ENCODE results near the gene SLC25A28. TPM values are rescaled to one million over a fixed set of nuclear protein-coding genes. Genes with fewer than 3 reads are reported as not detected.
"Not testable (repeated sequence)": the region's sequence is repeated elsewhere in the genome, so short reads cannot be mapped to it uniquely, and the experiment has no call there.

Gene SLC25A28
- total RNA-seq, 1 donor from 2014 or later = 11.1 TPM

DNA sequence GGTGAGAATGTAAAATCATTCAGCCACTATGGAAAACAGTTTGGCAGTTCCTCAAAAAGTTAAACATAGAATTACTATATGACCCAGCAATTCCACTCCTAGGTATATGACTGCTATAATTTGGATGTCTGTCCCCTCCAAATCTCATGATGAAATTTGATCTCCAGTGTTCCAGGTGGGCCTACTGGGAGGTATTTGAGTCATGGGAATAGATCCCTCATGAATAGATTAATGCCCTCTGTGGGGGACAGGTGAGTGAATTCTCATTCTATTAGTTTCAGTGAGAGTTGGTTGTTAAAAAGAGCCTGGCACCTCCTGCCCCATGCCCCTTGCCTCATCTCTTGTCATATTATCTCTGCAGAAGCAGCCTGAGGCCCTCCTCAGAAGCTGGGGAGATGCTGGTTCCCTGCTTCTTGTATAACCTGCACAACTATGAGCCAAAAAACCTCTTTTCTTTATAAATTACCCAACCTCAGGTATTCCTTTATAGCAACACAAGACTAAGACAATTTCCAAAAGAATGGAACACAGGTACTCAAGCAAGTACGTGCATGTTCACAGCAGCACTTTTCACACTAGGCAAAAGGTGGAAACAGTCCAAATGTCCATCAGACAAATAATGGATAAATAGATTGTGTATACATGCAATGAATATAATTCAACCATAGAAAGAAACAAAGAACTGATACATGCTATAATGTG lies 8.8 kb upstream of the SLC25A28 start:
- no peak for DNase-seq (ENCODE audit: low read depth in 2 of 2)

DNA sequence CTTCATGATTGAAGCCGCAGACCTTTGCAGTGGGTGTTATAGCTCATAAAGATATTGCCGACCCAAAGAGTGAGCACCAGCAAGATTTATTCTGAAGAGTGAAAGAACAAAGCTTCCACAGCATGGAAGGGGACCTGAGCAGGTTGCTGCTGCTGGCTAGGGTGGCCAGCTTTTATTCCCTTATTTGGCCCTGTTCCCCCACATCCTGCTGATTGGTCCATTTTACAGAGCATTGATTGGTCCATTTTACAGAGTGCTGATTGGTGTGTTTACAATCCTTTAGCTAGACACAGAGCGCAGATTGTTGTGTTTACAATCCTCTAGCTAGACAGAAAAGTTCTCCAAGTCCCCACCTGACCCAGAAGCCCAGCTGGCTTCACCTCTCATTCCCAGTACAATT lies 4.9 kb upstream of the SLC25A28 start:
- not testable (repeated sequence) for DNase-seq (ENCODE audit: low read depth in 2 of 2)

DNA sequence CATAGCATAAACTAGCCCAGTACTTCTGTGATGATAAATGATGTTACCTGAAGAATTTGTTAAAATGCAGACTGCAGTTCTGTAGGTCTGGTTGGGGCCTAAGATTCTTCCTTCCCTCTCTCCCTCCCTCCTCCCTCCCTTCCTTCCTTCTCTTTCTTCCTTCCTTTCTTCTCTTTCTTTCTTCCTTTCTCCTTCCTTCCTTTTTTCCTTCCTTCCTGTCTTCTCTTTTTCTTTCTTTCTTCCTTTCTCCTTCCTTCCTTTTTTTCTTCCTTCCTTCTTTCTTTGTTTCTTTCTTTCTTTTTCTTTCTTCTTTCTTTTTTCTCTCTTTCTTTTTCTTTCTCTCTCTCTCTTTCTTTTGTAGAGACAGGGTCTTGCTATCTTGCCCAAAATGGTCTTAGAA lies 3.7 kb upstream of the SLC25A28 start:
- no peak for DNase-seq (ENCODE audit: low read depth in 2 of 2)

DNA sequence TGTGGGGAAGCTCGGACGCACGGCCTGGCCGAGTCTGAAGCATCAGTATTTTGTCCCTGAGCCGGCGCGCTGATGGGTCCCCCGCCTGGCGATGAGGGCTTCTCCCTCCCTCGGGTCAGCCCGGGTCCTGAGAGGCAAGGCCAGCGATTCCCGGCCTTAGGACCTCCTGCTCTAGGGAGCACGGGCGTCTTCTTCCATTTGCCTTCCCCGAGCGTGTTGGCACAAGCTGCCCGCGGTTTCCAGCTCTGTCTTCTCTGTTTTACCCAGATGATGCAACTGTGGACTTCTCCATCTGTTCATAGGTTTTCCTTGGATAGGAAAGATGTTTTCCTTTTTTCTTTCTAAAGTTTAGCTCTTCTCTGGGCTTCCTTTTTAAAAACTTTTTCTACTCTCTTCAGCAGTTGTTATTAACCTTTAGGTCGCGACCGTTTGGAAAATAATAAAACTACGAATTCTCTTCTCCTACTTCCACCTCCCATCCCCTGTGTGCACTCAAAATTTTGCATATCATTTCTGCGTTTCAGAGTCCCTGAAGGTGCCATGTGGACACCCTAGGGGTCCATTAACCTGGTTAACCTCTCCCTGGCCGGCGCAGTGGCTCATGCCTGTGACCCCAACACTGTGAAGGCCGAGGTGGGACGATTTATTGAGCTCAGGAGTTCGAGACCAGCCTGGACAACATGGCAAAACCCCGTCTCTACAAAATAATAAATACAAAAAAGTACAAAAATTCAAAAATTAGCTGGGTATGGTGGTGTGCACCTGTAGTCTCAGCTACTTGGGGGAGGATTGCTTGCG lies 1.4 kb upstream of the SLC25A28 start:
- no peak for DNase-seq (ENCODE audit: low read depth in 2 of 2)

DNA sequence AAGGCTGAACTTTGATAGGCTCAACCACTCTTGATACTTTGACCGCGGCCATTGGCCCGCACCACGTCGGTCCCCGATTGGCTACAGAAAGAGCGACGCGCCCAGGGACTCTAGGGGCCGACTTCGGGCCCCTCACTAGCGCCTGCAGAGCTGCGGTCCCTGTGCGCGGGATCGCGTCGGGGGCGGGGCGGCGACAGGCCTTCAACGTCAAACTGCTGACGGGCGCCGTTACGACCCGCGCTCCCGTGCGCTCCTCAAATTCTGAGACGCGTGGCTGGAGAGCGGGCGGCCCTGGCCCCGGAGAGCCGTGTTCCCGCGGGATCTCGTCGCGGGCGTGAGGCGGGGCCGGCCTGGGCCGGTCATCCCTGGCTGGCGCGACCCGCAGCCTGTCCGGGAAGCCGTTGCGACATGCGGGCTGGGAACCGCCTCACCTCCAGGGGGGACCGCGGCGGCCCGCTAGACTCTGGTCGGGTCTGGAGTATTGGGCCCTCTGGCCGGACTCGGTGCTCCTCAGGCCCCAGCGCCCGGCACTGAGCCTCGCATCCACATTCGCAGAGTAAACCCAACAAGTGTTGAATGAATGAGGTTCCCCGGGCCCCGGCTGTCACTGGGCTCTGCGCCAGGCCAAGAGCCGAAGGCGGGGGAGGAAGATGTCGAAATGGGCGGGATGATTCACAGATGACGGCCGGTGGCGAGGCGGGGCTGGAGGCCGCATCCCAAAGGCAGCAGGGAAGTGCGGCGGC lies 643 bp upstream of the SLC25A28 start:
- DNase-seq (ENCODE audit: low read depth in 2 of 2) = peak; percentile 95

DNA sequence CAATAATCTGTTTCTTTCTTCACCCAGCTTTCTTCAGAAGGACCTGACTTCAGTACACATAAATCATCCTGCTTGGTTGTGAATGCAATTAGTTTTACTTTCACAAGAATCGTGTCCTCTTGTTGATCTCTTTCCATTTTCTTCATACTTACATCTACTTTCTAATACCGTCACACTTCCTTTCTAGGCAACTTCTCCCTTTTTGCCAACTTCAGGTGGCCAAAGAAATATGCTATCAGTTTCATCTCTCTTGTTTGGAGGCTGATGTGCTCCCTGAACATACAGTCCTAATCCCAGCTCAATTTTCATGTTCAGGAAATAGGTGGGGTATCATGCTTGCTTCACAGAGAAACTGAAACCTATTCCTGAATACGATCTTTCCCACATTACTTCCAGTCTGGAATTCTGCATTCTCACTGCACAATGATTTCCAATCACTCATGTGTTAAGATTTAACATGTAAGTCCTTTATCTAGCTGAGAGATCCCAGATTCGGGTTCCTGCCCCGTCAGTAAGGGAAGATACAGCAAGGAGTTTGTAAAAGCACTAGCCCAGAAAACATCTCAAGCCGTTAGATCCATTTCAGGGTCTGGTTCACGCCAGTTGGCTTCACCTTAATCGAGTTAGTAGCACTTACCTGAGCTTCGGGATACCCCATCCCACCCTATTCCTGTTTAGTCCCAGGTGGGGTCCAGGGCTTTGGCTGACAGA lies 994 bp downstream of the SLC25A28 start:
- peak; percentile 57 to 58 for DNase-seq (ENCODE audit: low read depth in 2 of 2)

DNA sequence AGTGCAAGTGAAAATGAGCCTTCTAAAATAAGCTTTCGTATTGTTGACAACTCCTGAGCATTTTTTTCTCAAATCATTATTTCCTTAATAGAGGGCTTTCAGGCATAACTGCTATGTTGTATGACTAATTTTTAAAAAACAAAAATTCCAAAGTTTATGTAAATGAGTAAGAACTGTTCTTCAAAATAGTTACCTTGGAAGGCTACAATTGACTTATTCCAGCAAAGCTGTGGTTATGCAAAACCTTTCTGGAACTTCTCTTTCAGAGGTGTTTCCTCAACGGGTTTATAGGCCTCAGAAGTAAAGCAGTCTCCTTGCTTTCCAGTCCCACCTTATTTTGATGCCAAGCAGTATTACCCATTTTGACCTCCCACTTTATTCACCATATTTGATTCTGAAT lies 2.5 kb downstream of the SLC25A28 start:
- DNase-seq (ENCODE audit: low read depth in 2 of 2) = no peak

DNA sequence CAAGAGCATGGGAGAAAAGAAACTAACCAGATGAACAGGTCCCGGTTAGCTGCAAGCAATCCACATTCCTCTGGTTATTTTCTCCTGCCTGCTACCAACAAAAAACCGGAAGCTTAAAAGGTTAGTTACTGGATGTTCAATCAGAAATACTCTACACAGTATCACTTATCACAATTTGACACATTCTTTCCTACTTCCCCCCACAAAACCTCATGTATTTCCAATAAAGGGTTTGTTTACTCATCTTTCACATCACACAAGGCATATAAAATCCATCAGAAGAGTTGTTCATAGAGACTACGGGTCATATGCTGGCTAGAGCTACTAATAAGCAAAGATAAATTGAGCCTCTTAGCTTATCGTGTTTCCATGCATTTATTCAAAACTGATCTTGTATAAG lies 4.8 kb downstream of the SLC25A28 start:
- DNase-seq (ENCODE audit: low read depth in 2 of 2) = no peak

DNA sequence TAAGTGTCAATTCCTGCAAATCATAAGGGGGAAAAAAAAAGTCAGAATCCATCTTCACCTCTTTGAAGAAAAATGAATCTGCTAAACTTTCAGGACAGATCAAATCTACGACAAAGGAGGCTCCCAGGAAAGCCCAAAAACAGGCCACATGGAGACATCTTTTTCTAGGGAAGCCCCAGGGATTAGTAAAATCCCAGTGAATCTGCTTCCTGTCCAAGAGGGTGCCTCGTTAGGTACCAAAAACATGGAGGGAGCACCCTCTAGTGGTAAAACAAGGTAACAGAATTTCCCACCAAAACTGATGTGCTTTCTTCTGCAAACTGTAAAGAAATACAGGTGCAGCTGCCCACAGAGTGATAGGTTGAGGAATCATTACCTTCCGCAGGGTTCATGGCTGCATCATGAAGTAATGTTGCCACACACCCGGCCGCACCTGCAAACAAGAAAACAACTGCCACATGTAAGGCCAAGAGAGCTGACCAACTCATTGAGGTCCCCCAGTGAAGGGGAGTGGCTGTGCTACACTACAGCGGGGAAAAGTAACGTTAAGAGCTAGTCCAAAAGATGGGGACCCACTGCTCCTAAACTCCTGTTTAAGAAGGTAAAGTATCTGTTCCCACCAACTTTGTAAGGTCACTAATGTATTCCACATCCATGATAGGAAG lies 7.9 kb downstream of the SLC25A28 start:
- DNase-seq (ENCODE audit: low read depth in 2 of 2) = peak; percentile 66 to 74

DNA sequence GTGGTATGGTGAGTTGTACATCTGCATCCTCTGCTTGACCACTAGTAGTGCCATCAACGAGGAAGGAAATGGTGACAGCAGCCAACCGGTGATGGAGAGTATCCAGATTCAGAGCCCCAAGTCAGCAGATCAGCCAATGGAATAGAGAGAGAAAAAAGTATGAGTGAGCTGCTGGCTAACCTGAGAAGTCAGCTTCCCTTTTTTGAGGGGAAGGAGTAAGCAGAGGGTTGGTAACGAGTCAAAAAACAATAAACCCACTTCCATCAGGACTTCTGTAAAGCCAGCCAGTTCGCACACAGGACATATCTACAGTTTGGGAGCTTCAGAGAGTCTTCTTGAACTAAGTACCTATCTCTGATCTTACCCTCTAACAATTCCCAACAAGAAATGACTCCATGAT lies 8.9 kb downstream of the SLC25A28 start:
- no peak for DNase-seq (ENCODE audit: low read depth in 2 of 2)

DNA sequence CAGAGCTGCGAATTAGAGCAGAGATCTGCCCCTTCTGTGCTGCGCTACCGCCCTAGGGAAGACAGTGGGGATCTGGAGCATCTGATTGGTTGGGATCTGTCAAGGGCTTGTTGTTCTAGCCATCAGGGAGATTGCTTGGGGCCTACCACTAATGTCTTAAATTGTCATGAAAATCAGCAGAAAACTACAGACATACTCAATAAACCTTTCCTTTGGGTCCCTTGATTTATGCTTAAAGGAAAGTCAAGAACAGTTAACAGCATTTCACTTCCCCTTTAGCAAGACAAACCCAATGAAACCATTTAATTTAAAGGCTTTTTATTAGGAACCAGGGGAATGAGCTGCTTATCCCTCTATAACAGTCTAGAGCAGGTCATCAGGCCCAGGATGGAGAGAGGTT lies 10.0 kb downstream of the SLC25A28 start:
- DNase-seq (ENCODE audit: low read depth in 2 of 2) = no peak

DNA sequence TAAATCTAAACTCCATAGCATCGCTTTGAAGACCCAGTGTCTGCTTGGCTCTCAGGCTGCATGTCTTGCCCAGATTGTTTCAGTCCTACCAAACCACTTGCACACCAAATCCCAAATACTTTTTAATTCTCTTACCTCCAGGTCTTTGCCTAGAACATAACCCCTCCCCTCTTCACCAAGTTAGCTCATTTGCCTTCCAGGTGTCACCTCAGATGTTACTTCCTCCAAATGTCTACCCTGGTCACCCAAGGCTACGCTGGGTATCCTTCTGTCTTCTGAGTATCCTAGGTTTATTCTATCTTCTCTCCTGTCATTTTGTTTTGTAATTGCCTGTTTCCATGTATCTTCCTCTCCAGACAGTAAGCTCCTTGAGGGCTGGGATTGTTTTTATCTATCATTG lies 11.1 kb downstream of the SLC25A28 start:
- DNase-seq (ENCODE audit: low read depth in 2 of 2) = no peak

DNA sequence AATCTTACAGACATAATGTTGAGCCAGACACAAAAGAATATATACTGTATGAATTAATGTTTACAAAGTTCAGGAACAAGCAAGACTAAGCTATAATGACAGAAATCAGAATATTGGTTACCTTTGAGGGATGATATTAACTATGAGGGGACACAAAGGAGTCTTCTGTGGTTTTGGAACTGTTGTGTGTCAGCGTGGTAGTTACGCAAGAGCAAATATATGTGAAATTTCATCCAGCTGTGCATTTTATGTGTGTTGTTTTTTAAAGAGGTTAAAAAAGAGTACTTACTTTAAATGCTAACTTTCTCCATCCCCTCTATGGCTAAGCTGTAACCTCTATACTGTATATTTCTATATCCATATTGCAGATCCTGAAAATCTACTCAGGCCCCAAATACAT lies 14.9 kb downstream of the SLC25A28 start:
- DNase-seq (ENCODE audit: low read depth in 2 of 2) = no peak

DNA sequence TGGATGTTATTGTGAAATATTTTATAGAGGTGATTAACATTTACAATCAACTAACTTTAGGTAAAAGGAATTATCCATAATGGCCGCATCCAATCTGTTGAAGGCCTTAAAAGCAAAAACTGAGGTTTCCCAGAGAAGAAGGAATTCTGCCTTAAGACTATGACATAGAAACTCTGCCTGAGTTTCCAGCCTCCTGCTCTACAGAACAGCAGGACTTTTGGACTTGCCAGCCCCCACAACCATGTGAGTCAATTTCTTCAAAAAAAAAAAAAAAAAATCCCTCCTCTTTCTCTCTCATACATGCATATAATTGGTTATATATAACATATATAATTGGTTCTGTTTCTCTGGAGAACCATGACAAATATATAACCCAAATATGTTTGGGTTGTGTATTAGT lies 15.4 kb downstream of the SLC25A28 start:
- no peak for DNase-seq (ENCODE audit: low read depth in 2 of 2)

DNA sequence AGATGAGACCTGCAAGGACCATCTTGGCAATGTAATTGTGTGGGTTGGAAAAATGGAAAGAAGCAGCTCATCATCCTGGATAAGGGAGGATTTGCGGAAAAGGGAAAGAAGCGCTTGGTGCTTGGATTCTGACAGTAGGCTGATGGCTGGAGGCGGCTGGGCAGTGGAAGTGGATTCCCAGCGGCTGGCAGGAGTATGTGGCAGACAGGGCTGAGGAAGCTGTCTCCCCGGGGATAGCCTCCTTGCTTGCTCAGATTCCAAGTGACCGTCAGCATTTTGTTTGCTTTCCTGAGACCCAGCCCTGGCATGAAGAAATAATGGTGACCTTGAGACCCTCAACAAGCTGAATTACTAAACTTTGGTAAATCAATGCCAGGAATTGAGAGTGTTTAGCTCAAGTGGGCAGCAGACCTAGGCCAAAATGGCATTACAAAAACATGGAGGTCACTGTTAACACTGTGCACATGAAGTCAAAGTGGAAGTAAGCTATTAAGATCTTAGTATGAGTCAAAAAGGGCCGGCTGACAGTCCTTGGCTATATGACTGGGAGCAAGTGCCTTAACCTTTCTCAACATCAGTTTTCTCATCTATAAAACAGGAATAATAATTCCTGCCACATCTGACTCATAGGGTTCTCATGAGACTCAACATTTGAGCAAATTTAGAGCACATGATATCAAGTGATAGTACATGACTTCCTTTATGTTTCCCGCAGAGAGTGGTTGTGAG lies 21.3 kb downstream of the SLC25A28 start:
- DNase-seq (ENCODE audit: low read depth in 2 of 2) = no peak

DNA sequence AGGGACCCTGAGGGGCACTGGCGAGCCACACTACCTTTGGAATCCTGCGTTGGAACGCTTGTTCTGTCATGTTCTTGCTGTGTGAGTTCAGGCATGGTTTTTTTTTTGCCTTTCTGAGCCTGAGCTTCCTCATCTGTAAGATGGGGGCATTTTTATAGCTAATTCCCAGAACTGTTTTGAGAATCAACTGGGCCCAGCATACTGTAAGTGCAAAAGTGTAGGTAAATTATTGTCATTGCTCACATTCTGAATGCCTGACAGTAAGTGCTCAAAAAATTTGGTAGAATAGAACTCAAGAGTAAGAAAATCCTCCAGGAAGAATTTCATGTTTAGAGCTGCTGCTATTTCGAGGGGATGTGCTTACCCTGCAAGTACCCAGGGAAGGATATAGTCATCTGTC lies 22.2 kb downstream of the SLC25A28 start:
- DNase-seq (ENCODE audit: low read depth in 2 of 2) = no peak

DNA sequence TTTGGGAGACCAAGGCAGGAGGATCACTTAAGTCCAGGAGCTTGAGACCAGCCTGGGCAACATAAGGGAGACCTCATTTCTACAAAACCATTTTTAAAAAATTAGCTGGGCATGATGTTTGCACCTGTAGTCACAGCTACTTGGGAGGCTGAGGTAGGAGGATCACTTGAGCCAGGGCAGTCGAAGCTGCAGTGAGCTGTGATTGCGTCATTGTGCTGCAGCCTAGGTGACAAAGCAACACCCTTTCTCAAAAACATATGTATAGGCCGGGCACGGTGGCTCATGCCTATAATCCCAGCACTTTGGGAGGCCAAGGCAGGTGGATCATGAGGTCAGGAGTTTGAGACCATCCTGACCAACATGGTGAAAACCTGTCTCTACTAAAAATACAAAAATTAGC lies 23.5 kb downstream of the SLC25A28 start:
- not testable (repeated sequence) for DNase-seq (ENCODE audit: low read depth in 2 of 2)

DNA sequence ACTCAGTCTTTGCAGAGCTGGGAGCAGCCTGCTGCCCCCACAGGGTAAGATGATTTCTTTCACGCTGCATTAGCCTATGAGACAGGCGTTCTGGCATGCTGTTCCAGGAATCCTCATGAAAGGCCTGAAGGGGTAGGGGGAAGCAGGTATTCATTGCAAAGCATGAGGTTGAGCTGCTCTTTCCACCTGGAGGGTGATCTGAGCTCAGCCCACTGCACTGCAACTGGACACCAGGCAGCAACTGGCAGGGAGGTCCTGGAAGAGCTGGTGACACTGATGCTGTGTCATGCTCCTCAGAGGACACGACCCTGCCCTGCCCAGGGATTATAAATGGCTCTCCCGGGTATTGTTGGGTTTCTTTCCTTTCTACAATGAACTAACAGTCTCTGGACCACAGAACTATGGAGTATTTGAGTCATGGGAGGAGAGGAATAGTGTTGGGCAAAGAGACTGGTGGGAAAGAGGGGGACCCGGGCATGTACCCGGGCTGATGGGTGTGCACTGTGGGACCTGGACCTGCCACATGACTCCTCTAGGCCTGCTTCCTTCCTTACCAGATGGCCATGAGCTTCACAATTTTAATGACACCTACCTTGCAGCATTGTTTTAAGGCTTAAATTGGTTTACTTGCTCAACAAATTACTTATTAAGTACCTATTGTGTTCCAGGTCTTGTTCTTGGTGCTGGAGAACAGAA lies 24.3 kb downstream of the SLC25A28 start:
- no peak for DNase-seq (ENCODE audit: low read depth in 2 of 2)

DNA sequence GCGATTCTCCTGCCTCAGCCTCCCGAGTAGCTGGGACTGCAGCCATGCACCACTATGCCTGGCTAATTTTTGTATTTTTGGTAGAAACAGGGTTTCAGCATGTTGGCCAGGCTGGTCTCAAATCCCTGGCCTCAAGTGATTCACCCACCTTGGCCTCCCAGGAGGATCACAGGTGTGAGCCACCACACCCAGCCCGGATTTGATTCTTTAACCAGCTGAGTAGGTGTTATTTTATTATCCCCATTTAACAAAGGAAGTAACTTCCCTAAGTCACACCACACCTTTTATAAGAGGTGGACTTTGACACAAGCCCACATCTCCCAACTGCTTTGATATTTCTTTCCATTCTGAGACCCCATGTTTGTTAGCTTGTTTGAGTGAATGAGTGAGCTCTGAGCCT lies 25.0 kb downstream of the SLC25A28 start:
- DNase-seq (ENCODE audit: low read depth in 2 of 2) = no peak

DNA sequence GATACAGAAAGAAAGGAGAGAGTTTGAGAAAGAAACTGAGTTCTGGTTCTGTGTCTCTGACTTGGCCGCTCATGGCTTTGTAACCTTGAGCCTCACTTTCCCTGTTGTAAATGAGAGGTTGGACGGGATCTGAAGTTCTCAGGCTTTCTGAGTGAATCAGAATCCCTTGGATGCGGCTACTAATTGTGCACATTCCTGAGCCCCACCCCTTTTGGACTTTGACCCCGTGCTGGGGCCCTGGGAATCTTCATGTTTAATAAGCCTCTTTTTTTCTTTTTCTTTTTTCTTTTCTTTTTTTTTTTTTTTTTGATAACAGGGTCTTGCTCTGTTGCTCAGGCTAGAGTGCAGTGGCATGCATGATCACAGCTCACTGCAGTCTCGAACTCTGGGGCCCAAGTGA lies 26.9 kb downstream of the SLC25A28 start:
- no peak for DNase-seq (ENCODE audit: low read depth in 2 of 2)

All from lung microvascular endothelial cell (primary cell).